Measurements from ENCODE around the gene PITX1.

Gene PITX1

DNA sequence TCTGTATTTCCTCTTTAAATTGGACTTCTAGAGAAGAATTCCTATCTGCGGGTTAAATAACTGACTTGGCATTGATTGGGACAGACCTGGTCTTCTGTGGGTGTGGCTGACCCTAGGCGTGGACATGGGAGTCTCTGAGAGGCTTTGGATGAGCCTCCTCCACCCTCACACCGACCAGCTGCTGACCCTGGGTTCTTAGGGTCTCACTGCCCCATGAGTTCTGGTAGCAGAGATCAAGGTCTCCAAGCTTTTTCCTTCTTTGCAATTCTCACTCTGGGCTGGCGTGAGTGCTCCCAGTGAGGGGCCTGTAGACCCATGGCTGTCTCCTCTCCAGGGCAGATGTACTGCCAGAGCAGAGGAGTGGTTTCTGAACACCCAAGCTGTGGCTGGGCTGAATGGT lies 41.6 kb upstream of the PITX1 start:
- TF ChIP-seq ZFP30 (CRISPR knock-in tag; IDR thresholded peaks at IDR 0.05) (no peak), TOX (CRISPR knock-in tag; IDR thresholded peaks at IDR 0.05; ENCODE audit: borderline replicate concordance) (no peak), RARB (CRISPR knock-in tag; IDR thresholded peaks at IDR 0.05) (no peak), CSDC2 (CRISPR knock-in tag; IDR thresholded peaks at IDR 0.05) (no peak)
- TF ChIP-seq, protein P1, sequence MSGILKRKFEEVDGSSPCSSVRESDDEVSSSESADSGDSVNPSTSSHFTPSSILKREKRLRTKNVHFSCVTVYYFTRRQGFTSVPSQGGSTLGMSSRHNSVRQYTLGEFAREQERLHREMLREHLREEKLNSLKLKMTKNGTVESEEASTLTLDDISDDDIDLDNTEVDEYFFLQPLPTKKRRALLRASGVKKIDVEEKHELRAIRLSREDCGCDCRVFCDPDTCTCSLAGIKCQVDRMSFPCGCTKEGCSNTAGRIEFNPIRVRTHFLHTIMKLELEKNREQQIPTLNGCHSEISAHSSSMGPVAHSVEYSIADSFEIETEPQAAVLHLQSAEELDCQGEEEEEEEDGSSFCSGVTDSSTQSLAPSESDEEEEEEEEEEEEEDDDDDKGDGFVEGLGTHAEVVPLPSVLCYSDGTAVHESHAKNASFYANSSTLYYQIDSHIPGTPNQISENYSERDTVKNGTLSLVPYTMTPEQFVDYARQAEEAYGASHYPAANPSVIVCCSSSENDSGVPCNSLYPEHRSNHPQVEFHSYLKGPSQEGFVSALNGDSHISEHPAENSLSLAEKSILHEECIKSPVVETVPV (CRISPR knock-in tag; IDR thresholded peaks at IDR 0.05) = no peak
- ATAC-seq = no peak

DNA sequence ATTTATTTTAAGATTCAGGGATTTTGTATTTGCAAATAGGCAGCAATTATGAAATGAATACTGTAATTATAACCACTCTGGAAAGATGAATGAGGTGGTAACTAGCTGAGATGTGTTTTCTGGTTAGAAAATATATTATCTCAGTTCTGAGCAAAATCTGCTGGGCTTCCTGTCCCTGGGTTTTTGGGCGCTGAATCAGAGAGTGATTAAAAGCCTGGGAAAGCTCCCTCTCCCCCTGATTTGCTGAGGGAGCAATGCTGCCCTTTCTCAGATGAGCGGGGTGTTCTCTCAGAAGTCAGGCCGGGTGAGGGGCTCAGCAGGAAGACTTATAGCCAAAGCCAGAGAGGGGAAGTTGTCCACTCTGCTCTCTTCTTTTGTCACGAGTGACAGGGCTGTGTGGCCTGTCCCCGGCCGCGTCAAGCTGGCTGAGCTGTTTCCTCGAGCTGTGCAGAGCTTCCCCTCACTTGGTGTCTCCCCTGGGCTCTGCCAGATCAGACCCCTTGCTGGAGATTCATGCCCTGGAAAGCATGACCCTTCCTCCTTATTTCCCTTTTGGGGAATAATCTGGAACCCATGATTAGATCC lies 39.8 kb upstream of the PITX1 start:
- TF ChIP-seq, protein P1 (CRISPR knock-in tag; IDR thresholded peaks at IDR 0.05) = no peak
- TF ChIP-seq ZNF70 (CRISPR knock-in tag; IDR thresholded peaks at IDR 0.05) (no peak), ZFP30 (CRISPR knock-in tag; IDR thresholded peaks at IDR 0.05) (no peak), ESRRG (CRISPR knock-in tag; IDR thresholded peaks at IDR 0.05) (no peak), ZFP3 (CRISPR knock-in tag; IDR thresholded peaks at IDR 0.05) (no peak), TCF4 (CRISPR knock-in tag; IDR thresholded peaks at IDR 0.05; ENCODE audit: borderline replicate concordance) (no peak), ZNF8 (CRISPR knock-in tag; IDR thresholded peaks at IDR 0.05) (no peak), CSDC2 (CRISPR knock-in tag; IDR thresholded peaks at IDR 0.05) (no peak), PPARA (CRISPR knock-in tag; IDR thresholded peaks at IDR 0.05; ENCODE audit: borderline replicate concordance) (no peak), ARNTL (CRISPR knock-in tag; IDR thresholded peaks at IDR 0.05; ENCODE audit: borderline replicate concordance, low read depth) (no peak)
- TF ChIP-seq, protein P2, sequence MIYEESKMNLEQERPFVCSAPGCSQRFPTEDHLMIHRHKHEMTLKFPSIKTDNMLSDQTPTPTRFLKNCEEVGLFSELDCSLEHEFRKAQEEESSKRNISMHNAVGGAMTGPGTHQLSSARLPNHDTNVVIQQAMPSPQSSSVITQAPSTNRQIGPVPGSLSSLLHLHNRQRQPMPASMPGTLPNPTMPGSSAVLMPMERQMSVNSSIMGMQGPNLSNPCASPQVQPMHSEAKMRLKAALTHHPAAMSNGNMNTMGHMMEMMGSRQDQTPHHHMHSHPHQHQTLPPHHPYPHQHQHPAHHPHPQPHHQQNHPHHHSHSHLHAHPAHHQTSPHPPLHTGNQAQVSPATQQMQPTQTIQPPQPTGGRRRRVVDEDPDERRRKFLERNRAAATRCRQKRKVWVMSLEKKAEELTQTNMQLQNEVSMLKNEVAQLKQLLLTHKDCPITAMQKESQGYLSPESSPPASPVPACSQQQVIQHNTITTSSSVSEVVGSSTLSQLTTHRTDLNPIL (CRISPR knock-in tag; IDR thresholded peaks at IDR 0.05; ENCODE audit: low read depth) = no peak
- ATAC-seq = no peak

DNA sequence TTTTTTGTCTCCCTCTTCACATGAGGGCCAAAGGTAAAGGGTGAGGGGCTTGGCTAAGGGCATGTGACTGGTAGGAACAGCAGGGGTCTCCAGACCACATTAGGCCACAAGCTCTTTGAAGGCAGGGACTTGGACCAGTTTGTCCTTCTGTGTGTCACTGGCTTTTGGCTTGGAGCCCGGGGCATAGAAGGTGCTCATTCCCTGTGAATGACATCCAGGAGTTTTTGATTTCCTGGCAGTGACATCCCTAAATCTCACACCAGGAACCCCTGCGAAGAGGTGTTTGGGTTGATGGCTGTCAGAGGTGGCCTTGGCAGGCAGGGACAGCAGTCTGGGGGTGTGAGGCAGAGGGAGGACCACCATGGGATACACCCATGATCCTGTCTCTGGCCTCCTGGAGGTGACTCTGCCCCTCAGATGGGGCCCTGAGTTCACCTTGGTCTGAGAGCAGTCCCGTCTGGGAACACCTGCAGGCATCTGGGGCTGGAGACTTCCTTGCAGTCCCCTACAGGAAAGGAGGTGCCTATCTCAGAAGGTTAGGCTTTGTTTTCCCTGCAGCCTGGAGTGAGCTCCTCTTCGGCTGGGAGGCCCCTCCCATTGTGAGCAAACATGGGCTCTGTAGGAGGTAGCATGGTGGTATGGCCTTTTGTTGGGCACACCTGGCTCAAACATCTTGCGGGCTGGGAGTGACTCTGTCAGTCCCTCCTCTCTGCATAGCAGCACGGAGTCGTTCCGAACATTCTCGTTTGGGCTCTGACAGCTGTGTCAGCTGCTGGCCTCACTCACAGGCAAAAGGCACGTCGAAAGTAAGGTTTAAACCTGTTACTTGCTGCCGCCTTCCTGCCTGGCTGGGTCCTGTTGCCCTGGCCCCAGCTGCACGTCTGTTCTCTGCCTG lies 38.6 kb upstream of the PITX1 start:
- no peak for TF ChIP-seq ZNF565 (CRISPR knock-in tag; conservative IDR thresholded peaks at IDR 0.05; ENCODE audit: low read depth)
- TF ChIP-seq SNAI2 (CRISPR knock-in tag; IDR thresholded peaks at IDR 0.05) = no peak
- ATAC-seq = no peak

DNA sequence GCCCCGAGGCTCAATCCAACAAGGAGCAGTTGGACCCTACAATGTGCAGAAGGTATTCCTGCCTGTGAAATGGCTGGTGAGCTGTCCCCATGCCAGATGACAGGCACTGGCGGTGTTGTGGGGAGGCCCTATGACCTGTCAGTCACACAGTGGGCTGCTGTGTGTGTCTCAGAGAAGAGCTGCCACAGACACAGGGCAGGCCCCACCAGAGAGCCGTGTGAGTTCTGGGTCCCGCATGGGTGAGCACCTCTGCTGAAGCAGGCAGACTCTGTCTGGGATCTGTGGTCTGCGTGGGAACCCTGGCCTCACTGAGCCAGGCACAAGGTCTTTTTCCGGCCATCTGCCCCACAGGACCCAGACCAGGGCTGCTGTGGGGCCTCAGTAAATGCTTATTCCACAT lies 37.3 kb upstream of the PITX1 start:
- ATAC-seq = no peak
- TF ChIP-seq TCF4 (CRISPR knock-in tag; IDR thresholded peaks at IDR 0.05; ENCODE audit: borderline replicate concordance) = no peak
- TF ChIP-seq ZNF70 (CRISPR knock-in tag; IDR thresholded peaks at IDR 0.05) = no peak
- TF ChIP-seq CSDC2 (CRISPR knock-in tag; IDR thresholded peaks at IDR 0.05) = no peak
- TF ChIP-seq, protein P2 (CRISPR knock-in tag; IDR thresholded peaks at IDR 0.05; ENCODE audit: low read depth) = no peak
- TF ChIP-seq ARNTL (CRISPR knock-in tag; IDR thresholded peaks at IDR 0.05; ENCODE audit: borderline replicate concordance, low read depth) = no peak
- TF ChIP-seq, protein P3, sequence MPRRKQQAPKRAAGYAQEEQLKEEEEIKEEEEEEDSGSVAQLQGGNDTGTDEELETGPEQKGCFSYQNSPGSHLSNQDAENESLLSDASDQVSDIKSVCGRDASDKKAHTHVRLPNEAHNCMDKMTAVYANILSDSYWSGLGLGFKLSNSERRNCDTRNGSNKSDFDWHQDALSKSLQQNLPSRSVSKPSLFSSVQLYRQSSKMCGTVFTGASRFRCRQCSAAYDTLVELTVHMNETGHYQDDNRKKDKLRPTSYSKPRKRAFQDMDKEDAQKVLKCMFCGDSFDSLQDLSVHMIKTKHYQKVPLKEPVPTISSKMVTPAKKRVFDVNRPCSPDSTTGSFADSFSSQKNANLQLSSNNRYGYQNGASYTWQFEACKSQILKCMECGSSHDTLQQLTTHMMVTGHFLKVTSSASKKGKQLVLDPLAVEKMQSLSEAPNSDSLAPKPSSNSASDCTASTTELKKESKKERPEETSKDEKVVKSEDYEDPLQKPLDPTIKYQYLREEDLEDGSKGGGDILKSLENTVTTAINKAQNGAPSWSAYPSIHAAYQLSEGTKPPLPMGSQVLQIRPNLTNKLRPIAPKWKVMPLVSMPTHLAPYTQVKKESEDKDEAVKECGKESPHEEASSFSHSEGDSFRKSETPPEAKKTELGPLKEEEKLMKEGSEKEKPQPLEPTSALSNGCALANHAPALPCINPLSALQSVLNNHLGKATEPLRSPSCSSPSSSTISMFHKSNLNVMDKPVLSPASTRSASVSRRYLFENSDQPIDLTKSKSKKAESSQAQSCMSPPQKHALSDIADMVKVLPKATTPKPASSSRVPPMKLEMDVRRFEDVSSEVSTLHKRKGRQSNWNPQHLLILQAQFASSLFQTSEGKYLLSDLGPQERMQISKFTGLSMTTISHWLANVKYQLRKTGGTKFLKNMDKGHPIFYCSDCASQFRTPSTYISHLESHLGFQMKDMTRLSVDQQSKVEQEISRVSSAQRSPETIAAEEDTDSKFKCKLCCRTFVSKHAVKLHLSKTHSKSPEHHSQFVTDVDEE (CRISPR knock-in tag; IDR thresholded peaks at IDR 0.05) = no peak
- no peak for TF ChIP-seq ZNF565 (CRISPR knock-in tag; conservative IDR thresholded peaks at IDR 0.05; ENCODE audit: low read depth)
- TF ChIP-seq ESRRG (CRISPR knock-in tag; IDR thresholded peaks at IDR 0.05) = no peak
- no peak for TF ChIP-seq GLIS3 (CRISPR knock-in tag; IDR thresholded peaks at IDR 0.05)
- no peak for TF ChIP-seq ZFP3 (CRISPR knock-in tag; IDR thresholded peaks at IDR 0.05)
- no peak for TF ChIP-seq ISL1 (CRISPR knock-in tag; IDR thresholded peaks at IDR 0.05)
- TF ChIP-seq, protein P4, sequence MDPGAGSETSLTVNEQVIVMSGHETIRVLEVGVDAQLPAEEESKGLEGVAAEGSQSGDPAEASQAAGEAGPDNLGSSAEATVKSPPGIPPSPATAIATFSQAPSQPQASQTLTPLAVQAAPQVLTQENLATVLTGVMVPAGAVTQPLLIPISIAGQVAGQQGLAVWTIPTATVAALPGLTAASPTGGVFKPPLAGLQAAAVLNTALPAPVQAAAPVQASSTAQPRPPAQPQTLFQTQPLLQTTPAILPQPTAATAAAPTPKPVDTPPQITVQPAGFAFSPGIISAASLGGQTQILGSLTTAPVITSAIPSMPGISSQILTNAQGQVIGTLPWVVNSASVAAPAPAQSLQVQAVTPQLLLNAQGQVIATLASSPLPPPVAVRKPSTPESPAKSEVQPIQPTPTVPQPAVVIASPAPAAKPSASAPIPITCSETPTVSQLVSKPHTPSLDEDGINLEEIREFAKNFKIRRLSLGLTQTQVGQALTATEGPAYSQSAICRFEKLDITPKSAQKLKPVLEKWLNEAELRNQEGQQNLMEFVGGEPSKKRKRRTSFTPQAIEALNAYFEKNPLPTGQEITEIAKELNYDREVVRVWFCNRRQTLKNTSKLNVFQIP (CRISPR knock-in tag; IDR thresholded peaks at IDR 0.05; ENCODE audit: borderline replicate concordance, low read depth) = no peak
- TF ChIP-seq ZNF8 (CRISPR knock-in tag; IDR thresholded peaks at IDR 0.05) = no peak
- TF ChIP-seq ZC3H10 (CRISPR knock-in tag; IDR thresholded peaks at IDR 0.05) = no peak
- TF ChIP-seq BACH2 (CRISPR knock-in tag; IDR thresholded peaks at IDR 0.05; ENCODE audit: borderline replicate concordance) = no peak
- TF ChIP-seq, protein P1 (CRISPR knock-in tag; IDR thresholded peaks at IDR 0.05) = no peak
- TF ChIP-seq SNAI2 (CRISPR knock-in tag; IDR thresholded peaks at IDR 0.05) = no peak
